AG04450 (cell line): ENCODE measurements around the gene NDUFB11. TPM values are rescaled to one million over a fixed set of nuclear protein-coding genes. Genes with fewer than 3 reads are reported as not detected.

ENCODE experiments used
- CTCF ChIA-PET: fragments of 300-600, 350-600 bp; formaldehyde crosslinking; extraction: SDS; loops from one replicate; lab custom pipeline; 2022; ENCODE audit warnings: antibody characterized with exemption, inconsistent platforms; lab: Charles Lee
- POLR2A ChIA-PET: fragments of 350-600 bp; formaldehyde crosslinking; extraction: SDS; loops from one replicate; lab custom pipeline; 2021; ENCODE audit warnings: antibody characterized with exemption, inconsistent platforms; lab: Yijun Ruan, JAX
- DNase-seq: peaks from one replicate; pipeline ENCODE4 v3.0.0-alpha.2; 2011; ENCODE audit warnings: low read depth, low spot score
- H3K27ac ChIP-seq: one replicate; pipeline ENCODE4 v1.5.1; 2012; ENCODE audit warnings: low read depth, low read length, control low read depth
- H3K27me3 ChIP-seq: one replicate; pipeline ENCODE4 v1.6.0; 2012; ENCODE audit warnings: low read length; ENCODE audit not compliant: control insufficient read depth, insufficient read depth
- H3K4me3 ChIP-seq: 2 replicates; pipeline ENCODE4 v1.5.1; 2011; ENCODE audit warnings: mild to moderate bottlenecking, low read depth, low read length, control low read depth
- H3K9me3 ChIP-seq: 2 replicates; pipeline ENCODE4 v1.5.1; 2012; ENCODE audit warnings: low read length; ENCODE audit not compliant: control insufficient read depth, insufficient read depth
- CTCF ChIP-seq: IDR thresholded peaks from 2 replicates; pipeline ENCODE4 v1.5.1; 2011; ENCODE audit warnings: low read depth, low read length, control low read depth, inconsistent platforms
- polyA plus RNA-seq: library from polyadenylated mRNA; depleted of rRNA; stranded (reverse); fragments of >200 nt; gene quantifications from 2 replicates; pipeline ENCODE4 v1.2.3, GENCODE V29; 2011

Gene NDUFB11
- polyA plus RNA-seq, 1 experiment, result 51.1 TPM

GRCh38 chrX:47160781-47161180 lies 16.3 kb upstream of the NDUFB11 start:
- H3K9me3 ChIP-seq, result no peaks in the 10 kb centered on the region; the same call in 1 of the 2 replicates
- H3K4me3 ChIP-seq, result no peak overlapping the region
- H3K27ac ChIP-seq, result no peak overlapping the region
- no peaks in the 10 kb centered on the region for H3K27me3 ChIP-seq
- POLR2A ChIA-PET, result interaction anchor here (0.6 kb wide), 1 partner anchor 77 kb away, joined by 3 read pairs; no protein-coding TSS in a partner anchor
- DNase-seq, result no peak
- CTCF ChIA-PET, result no interaction called here
- TF ChIP-seq CTCF, result no peak

GRCh38 chrX:47158781-47159180 lies 14.3 kb upstream of the NDUFB11 start:
- POLR2A ChIA-PET, result no interaction called here
- CTCF ChIA-PET, result interaction anchor here (1.2 kb wide), 1 partner anchor 14 kb away, joined by 4 read pairs; the partner anchor contains the start of genes NDUFB11 and RBM10
- no peak overlapping the region for H3K4me3 ChIP-seq

GRCh38 chrX:47158131-47158530 lies 13.6 kb upstream of the NDUFB11 start:
- H3K27me3 ChIP-seq, result no peaks in the 10 kb centered on the region
- DNase-seq, result no peak
- POLR2A ChIA-PET, result no interaction called here
- no peak overlapping the region for H3K27ac ChIP-seq
- CTCF ChIA-PET, result interaction anchor here (1.2 kb wide), 1 partner anchor 13 kb away, joined by 4 read pairs; the partner anchor contains the start of genes NDUFB11 and RBM10
- H3K4me3 ChIP-seq, result no peak overlapping the region
- TF ChIP-seq CTCF, result no peak
- no peaks in the 10 kb centered on the region; the same call in 1 of the 2 replicates for H3K9me3 ChIP-seq

More at GRCh38 chrX:47158781-47159180, 14.3 kb upstream of the NDUFB11 start:
- no peak for DNase-seq
- Histone ChIP-seq H3K27ac (no peak overlapping the region), H3K27me3 (no peaks in the 10 kb centered on the region), H3K9me3 (no peaks in the 10 kb centered on the region; the same call in 1 of the 2 replicates)
- TF ChIP-seq CTCF, result no peak

- DNase-seq, result no peak
- H3K9me3 ChIP-seq, result no peaks in the 10 kb centered on the region; the same call in 1 of the 2 replicates
- H3K4me3 ChIP-seq, result no peak overlapping the region
- POLR2A ChIA-PET, result interaction anchor here (0.6 kb wide), 1 partner anchor 12 kb away, joined by 6 read pairs; the partner anchor contains the start of gene RBM10
- CTCF ChIA-PET, result no interaction called here
- no peak overlapping the region for H3K27ac ChIP-seq
- no peaks in the 10 kb centered on the region for H3K27me3 ChIP-seq
- no peak for TF ChIP-seq CTCF
Measured at GRCh38 chrX:47156611-47157520, 12.4 kb upstream of the NDUFB11 start.

GRCh38 chrX:47151435-47151834 lies 6.9 kb upstream of the NDUFB11 start:
- no peak for DNase-seq
- ChIA-PET POLR2A (no interaction called here), CTCF (no interaction called here)
- Histone ChIP-seq H3K27me3 (no peaks in the 10 kb centered on the region), H3K27ac (no peak overlapping the region), H3K9me3 (no peaks in the 10 kb centered on the region), H3K4me3 (no peak overlapping the region)
- TF ChIP-seq CTCF, result no peak
